ENCODE results near the gene TMCO5A.
"Not testable (repeated sequence)": the region's sequence is repeated elsewhere in the genome, so short reads cannot be mapped to it uniquely, and the experiment has no call there.

Gene TMCO5A

GRCh38 chr15:37934340-37934739 lies at the start of gene TMCO5A:
Gene TMCO5A, plus strand, starts transcription at chr15:37934640. Its CDS starts 1,684 bp downstream, at chr15:37936324.
- no peak for DNase-seq

GRCh38 chr15:37885651-37886050 lies 48.8 kb upstream of the TMCO5A start:
- DNase-seq = no peak

GRCh38 chr15:37888356-37888755 lies 46.1 kb upstream of the TMCO5A start:
- DNase-seq = no peak

- peak in 1 of 2 donors; percentile 3 for DNase-seq
Observed at GRCh38 chr15:37891766-37892368, 42.6 kb upstream of the TMCO5A start.

- no peak for DNase-seq
Observed at GRCh38 chr15:37893309-37893708, 41.1 kb upstream of the TMCO5A start.

- DNase-seq = no peak
Observed at GRCh38 chr15:37898362-37898761, 36.1 kb upstream of the TMCO5A start.

- no peak for DNase-seq
Observed at GRCh38 chr15:37900326-37901221, 33.9 kb upstream of the TMCO5A start.

- no peak for DNase-seq
Observed at GRCh38 chr15:37902126-37902525, 32.3 kb upstream of the TMCO5A start.

GRCh38 chr15:37903919-37904625 lies 30.4 kb upstream of the TMCO5A start:
- DNase-seq = no peak

- DNase-seq = no peak
Observed at GRCh38 chr15:37907136-37907535, 27.3 kb upstream of the TMCO5A start.

GRCh38 chr15:37921527-37922385 lies 12.7 kb upstream of the TMCO5A start:
- DNase-seq = no peak

GRCh38 chr15:37926136-37926535 lies 8.3 kb upstream of the TMCO5A start:
- DNase-seq = no peak

- no peak for DNase-seq
Observed at GRCh38 chr15:37929238-37929637, 5.2 kb upstream of the TMCO5A start.

GRCh38 chr15:37931321-37931720 lies 3.1 kb upstream of the TMCO5A start:
- no peak for DNase-seq

- no peak for DNase-seq
Observed at GRCh38 chr15:37931868-37932267, 2.6 kb upstream of the TMCO5A start.

- no peak for DNase-seq
Observed at GRCh38 chr15:37932549-37932948, 1.9 kb upstream of the TMCO5A start.

GRCh38 chr15:37933666-37934065 lies 774 bp upstream of the TMCO5A start:
- DNase-seq = no peak

- DNase-seq = no peak
Observed at GRCh38 chr15:37940876-37941275, 6.4 kb downstream of the TMCO5A start.

GRCh38 chr15:37941779-37942178 lies 7.3 kb downstream of the TMCO5A start:
- no peak for DNase-seq

- DNase-seq = no peak
Observed at GRCh38 chr15:37951999-37952398, 17.6 kb downstream of the TMCO5A start.

- DNase-seq = not testable (repeated sequence)
Observed at GRCh38 chr15:37960742-37961141, 26.3 kb downstream of the TMCO5A start.

- no peak for DNase-seq
Observed at GRCh38 chr15:37967788-37968187, 33.3 kb downstream of the TMCO5A start.

- DNase-seq = no peak
Observed at GRCh38 chr15:37973856-37974255, 39.4 kb downstream of the TMCO5A start.
